SK-N-SH (cell line): Measurements from ENCODE around the gene LSM14B.

Experiments used
- CTCF ChIP-seq: fragments of 200-600 bp; sonication (generic); IDR thresholded peaks from 2 replicates; pipeline ENCODE4 v1.6.1; 2017; ENCODE audit warnings: antibody characterized with exemption, mild to moderate bottlenecking, moderate library complexity
- POLR2AphosphoS5 ChIP-seq: IDR thresholded peaks from 2 replicates; pipeline ENCODE4 v1.6.1; 2012; ENCODE audit warnings: low read depth, low read length
- TEAD4 ChIP-seq: IDR thresholded peaks from 2 replicates; pipeline ENCODE4 v1.4.0; 2012; ENCODE audit warnings: mild to moderate bottlenecking, borderline replicate concordance; ENCODE audit not compliant: insufficient read depth
- YY1 ChIP-seq: IDR thresholded peaks from 2 replicates; pipeline ENCODE4 v1.4.0; 2012; ENCODE audit warnings: low read depth, mild to moderate bottlenecking

- TF ChIP-seq CTCF (no peak), YY1 (no peak), POLR2AphosphoS5 (no peak), TEAD4 (no peak)
These were observed 55.0 kb downstream of the LSM14B start for GRCh38 chr20:62177307-62177706.
